ENCODE results near the gene TARBP1.

The TARBP1 gene

GRCh38 chr1:234484218-234484617 lies 5.2 kb upstream of the TARBP1 start:
- DNase-seq = no peak

GRCh38 chr1:234481771-234482170 lies 2.8 kb upstream of the TARBP1 start:
- no peak for DNase-seq

- DNase-seq = no peak
Observed at GRCh38 chr1:234479866-234480265, 887 bp upstream of the TARBP1 start.

GRCh38 chr1:234479310-234479559 lies 256 bp upstream of the TARBP1 start:
- DNase-seq = no peak

- no peak for DNase-seq
Observed at GRCh38 chr1:234478152-234478480, 863 bp downstream of the TARBP1 start.

GRCh38 chr1:234477386-234478151 lies 1.4 kb downstream of the TARBP1 start:
- no peak for DNase-seq

- no peak for DNase-seq
Observed at GRCh38 chr1:234476172-234476571, 2.8 kb downstream of the TARBP1 start.

- no peak for DNase-seq
Observed at GRCh38 chr1:234475167-234475793, 3.7 kb downstream of the TARBP1 start.

- DNase-seq = no peak
Observed at GRCh38 chr1:234474375-234474774, 4.6 kb downstream of the TARBP1 start.

GRCh38 chr1:234473118-234473517 lies 5.9 kb downstream of the TARBP1 start:
- no peak for DNase-seq

- no peak for DNase-seq
Observed at GRCh38 chr1:234469376-234469775, 9.6 kb downstream of the TARBP1 start.

- DNase-seq = no peak
Observed at GRCh38 chr1:234468580-234468979, 10.4 kb downstream of the TARBP1 start.

GRCh38 chr1:234467821-234468220 lies 11.2 kb downstream of the TARBP1 start:
- DNase-seq = no peak

- DNase-seq = no peak
Observed at GRCh38 chr1:234466945-234467344, 12.0 kb downstream of the TARBP1 start.

- no peak for DNase-seq
Observed at GRCh38 chr1:234463749-234464148, 15.2 kb downstream of the TARBP1 start.

- no peak for DNase-seq
Observed at GRCh38 chr1:234460652-234461051, 18.3 kb downstream of the TARBP1 start.

- DNase-seq = no peak
Observed at GRCh38 chr1:234458352-234459017, 20.5 kb downstream of the TARBP1 start.

GRCh38 chr1:234454926-234455325 lies 24.1 kb downstream of the TARBP1 start:
- DNase-seq = no peak

- DNase-seq = no peak
Observed at GRCh38 chr1:234452406-234452965, 26.5 kb downstream of the TARBP1 start.

- no peak for DNase-seq
Observed at GRCh38 chr1:234440348-234440747, 38.6 kb downstream of the TARBP1 start.

GRCh38 chr1:234438579-234438978 lies 40.4 kb downstream of the TARBP1 start:
- DNase-seq = no peak

- DNase-seq = no peak
Observed at GRCh38 chr1:234437423-234438171, 41.4 kb downstream of the TARBP1 start.

- DNase-seq = no peak
Observed at GRCh38 chr1:234435620-234436019, 43.4 kb downstream of the TARBP1 start.

GRCh38 chr1:234434706-234435105 lies 44.3 kb downstream of the TARBP1 start:
- DNase-seq = no peak
